Activated CD4-positive, alpha-beta T cell treated with anti-CD3 and anti-CD28 coated beads, Interleukin-2, amount 50 U/mL, for 24 hours (primary cell): ENCODE measurements around the gene SLC29A3.
"Not testable (repeated sequence)": the region's sequence is repeated elsewhere in the genome, so short reads cannot be mapped to it uniquely, and the experiment has no call there.

Source experiments
- DNase-seq, 2 donors: peaks; one replicate each; pipeline ENCODE4 v3.0.0-alpha.2; 2020; ENCODE audit warnings: low read depth in 1 of 2, low spot score in 1 of 2

SLC29A3 gene

GRCh38 chr10:71319042-71319799 is at the start of gene SLC29A3:
Gene SLC29A3 (plus strand): TSS chr10:71319259. CDS start chr10:71319310, 51 bp downstream.
- DNase-seq: peak; percentile 70 to 83

- DNase-seq: no peak
Observed at GRCh38 chr10:71269301-71270288, 49.5 kb upstream of the SLC29A3 start.

DNA sequence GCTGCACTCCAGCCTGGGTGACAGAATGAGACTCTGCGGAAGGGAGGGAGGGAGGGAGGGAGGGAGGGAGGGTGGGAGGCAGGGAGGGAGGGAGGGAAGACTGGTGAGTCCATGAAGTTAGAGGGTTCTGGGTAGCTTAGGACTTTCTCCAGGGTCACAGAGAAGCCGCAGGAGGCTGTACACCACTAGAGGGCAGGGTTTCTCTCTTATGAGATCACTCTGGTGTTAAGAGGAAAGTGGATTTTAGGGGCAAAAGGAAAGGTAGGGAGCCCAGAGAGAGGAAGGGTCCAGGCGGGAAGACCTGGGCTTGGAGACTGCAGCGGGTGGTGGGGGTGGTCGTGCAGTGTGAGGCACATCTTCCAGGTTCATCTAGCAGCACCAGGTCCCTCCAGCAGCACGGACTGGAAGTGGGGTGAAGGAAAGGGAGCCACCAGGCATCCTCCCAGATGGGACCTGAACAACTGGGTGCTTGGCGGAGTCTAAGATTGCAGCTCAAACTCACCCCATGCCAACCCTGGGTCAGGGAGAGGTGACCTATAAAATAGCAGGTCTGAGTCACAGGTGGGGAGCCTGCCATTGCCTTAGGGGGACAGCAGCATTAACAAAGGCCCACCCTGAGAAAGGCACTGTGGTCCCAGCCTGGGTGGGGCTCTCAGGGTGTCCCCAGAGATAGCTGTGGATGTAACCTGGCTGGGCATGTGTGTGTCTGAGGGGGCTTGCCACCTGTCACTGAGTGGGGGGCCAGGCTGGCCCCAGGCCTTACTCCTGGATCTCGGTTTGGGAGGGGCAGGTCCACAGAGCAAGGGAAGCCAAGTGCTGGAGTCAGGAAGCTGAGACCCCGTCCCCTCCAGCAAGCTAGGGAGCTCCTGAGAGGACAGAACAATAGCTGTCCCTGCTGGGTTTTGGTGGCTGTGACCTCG is 48.5 kb upstream of the SLC29A3 start:
- peak in 1 of 2 donors; percentile 23 for DNase-seq

GRCh38 chr10:71271662-71272055 is 47.4 kb upstream of the SLC29A3 start:
- DNase-seq: no peak

- no peak for DNase-seq
Observed at GRCh38 chr10:71272056-71272771, 46.8 kb upstream of the SLC29A3 start.

DNA sequence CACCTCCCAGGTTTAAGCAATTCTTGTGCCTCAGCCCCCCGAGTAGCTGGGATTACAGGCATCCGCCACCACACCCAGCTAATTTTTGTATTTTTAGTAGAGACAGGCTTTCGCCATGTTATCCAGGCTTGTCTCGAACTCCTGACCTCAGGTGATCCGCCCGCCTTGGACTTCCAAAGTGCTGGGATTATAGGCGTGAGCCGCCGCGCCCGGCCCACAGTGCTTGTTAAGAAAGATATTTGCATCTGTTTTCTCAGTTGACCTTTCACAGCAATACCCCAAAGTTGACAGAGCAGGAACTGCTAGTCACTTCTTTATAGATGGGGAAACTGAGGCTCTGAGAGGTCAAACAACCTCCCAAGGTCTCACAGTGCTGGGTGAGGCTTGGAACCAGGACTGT is 46.1 kb upstream of the SLC29A3 start:
- DNase-seq: not testable (repeated sequence)

DNA sequence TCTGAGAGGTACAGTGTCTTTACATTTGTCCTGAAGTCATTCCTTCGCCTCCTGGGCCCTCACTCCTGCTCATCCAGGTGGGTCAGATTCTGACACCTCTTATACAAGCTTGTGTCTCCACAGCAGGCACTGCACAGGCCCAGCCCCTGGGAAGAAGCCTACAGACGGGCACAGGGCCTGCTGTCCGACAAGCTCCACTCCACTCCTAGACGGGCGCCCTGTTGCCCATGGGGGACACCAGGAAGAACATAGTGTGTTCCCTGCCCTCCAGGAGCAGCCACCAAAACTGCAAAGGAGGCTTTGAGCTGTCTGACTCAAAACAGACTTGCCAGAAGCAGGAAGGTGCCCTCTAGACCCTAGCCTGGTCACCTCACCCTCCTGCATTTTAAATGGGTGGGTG is 45.6 kb upstream of the SLC29A3 start:
- no peak for DNase-seq

DNA sequence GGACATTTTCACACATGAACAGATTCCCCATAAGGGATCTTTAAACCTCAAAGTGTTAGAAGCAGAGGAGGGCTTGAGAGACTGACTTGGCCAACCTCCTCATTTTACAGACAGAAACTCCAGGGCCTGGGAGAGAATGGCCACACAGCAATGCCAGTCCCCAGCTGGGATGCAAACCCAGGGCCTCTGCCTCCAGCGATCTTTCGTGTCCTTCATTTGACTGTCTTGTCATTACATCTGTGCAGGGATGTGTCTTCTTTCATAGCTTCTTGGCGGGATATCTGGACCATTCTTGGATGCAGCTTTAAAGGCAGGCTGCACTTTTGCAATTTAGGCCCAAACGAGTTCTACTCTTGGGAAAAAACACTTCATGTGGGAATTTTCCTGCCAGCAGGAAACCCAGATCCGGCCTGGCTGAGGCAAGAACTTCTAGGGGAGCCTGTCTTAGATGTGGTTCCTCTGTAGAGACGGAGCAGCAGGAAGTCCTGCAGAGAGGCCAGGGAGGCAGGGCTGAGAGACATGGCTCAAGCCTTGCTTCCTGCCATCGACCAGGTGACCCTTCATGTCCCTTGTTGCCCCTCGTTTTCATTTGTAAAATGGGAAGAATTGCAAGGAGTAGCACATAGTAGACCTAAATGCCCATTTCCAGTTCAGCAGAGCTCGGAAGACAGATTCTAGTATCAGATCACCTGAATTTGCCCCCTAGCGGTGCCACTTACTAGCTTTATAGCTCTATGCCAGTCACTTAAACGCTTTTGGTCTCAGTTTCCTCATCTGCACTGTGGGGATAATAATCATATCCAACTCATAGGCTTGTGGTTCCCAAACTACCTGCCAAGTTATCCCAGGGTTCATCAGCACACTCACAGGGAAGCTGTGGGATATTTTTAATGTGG is 43.9 kb upstream of the SLC29A3 start:
- DNase-seq: no peak

GRCh38 chr10:71276873-71277272 is 42.2 kb upstream of the SLC29A3 start:
- DNase-seq: no peak

- no peak for DNase-seq
Observed at GRCh38 chr10:71277914-71278665, 41.0 kb upstream of the SLC29A3 start.

DNA sequence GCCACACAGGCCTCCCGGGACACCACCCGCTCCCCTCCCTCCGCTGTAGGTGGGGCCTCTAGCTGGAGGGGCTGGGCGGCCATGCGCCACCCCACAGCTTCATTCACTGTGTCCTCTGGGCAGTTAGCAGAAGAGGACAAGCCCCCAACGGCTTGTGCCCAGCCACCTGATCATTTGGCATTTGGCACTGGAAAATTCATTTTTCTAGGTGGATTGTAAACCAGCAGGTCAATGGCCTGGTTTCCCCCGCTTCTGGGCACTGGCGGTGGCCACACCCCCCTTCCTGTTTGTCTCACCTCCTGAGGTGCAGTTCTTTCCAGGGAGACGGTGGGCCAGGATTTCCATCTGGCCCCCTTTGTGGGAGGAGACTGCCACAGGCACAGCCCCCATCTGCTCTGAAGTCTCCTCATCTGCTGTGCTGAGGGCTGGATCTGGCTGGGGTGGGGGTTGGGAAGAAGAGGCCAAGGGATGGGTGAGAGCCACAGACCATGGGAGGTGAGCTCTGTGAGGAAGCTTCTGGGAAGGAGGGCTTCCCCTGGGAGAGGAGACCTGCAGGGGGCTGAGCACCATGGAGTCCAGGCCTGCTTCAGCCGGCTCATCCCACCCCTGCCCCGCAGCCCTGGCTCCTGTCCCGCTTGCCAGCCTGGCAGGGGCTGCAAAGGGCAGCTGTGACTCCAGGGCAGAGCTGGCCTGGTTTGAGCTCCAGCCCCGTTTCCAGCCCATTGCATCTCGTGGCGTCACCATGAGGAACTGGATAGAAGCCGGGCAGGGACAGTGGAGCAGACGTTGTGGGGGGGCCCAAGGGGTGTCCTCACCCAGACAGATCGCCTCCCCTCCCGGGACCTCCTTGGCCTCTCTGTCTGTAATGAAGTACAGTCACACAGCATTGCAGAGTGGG is 40.1 kb upstream of the SLC29A3 start:
- no peak for DNase-seq

GRCh38 chr10:71279590-71280170 is 39.4 kb upstream of the SLC29A3 start:
- no peak for DNase-seq

GRCh38 chr10:71280216-71280615 is 38.8 kb upstream of the SLC29A3 start:
- DNase-seq: no peak

DNA sequence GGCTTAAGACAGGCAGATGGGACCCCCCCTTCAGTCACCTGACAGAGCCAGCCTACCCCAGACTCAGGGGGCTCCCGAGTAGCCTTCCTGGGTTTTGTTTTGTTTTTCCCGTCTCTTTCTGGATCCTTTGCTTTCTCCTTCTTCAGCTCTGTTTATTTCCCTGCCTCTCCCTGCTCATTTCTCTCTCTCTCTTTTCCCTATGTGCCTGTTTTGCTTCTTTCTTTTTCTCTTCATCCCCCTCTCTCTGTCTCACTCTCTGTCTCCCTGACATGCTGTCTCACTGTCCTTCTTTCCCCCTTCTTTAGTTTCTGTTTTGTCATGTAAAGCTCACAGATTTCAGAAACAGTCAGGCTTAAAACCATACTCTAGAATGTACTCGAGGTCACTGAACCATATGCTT is 38.2 kb upstream of the SLC29A3 start:
- DNase-seq: no peak

GRCh38 chr10:71281646-71282322 is 37.3 kb upstream of the SLC29A3 start:
- no peak for DNase-seq

DNA sequence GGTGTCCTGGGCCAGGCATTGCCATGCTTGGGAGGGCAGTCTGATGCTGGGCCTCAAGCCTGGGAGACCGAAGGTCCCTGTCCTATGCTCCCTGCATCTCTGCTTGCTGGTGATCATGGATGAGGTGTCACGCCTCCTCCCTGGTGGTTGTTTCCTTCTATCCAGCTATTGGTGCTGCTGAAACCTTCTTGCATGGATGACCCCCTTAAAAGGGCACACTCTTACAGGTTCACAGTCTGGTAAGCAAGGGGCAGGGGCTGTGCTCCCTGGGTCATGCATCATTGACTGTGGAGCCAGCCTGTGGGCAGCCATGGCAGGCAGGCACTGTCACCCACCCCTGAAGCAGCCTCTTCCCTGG is 36.8 kb upstream of the SLC29A3 start:
- DNase-seq: no peak

- no peak for DNase-seq
Observed at GRCh38 chr10:71283410-71283809, 35.6 kb upstream of the SLC29A3 start.
